Aorta (tissue), 5 donors: Measurements from ENCODE around the gene CPN2. TPM values are rescaled to one million over a fixed set of nuclear protein-coding genes. Genes with fewer than 3 reads are reported as not detected.

Source experiments
- ATAC-seq: fragments of 200-7000 bp; cut with Tn5 transposase; one replicate; pipeline ENCODE4 v1.9.1; 2022; ENCODE audit warnings: moderate library complexity; ENCODE audit not compliant: low FRiP score
- DNase-seq, 2 donors: peaks; one replicate each; pipeline ENCODE4 v3.0.0-alpha.2; 2020
- H3K27ac ChIP-seq, 2 donors: one replicate each; pipeline ENCODE4 v1.5.1; 2013; ENCODE audit warnings: low read length in 2 of 2, mild to moderate bottlenecking in 2 of 2, moderate library complexity in 2 of 2, control low read depth in 1 of 2, inconsistent platforms in 1 of 2, low read depth in 1 of 2
- H3K27me3 ChIP-seq, 2 donors: one replicate each; pipeline ENCODE4 v1.6.1; 2013; ENCODE audit warnings: control low read depth in 1 of 2, low read length in 1 of 2, mild to moderate bottlenecking in 1 of 2, moderate library complexity in 1 of 2; ENCODE audit not compliant: insufficient read depth in 2 of 2, control insufficient read depth in 1 of 2
- H3K36me3 ChIP-seq, 2 donors: one replicate each; pipeline ENCODE4 v1.6.1; 2013; ENCODE audit warnings: control low read depth in 1 of 2, low read length in 1 of 2, mild to moderate bottlenecking in 1 of 2; ENCODE audit not compliant: insufficient read depth in 2 of 2, control insufficient read depth in 1 of 2
- H3K4me1 ChIP-seq, 2 donors: one replicate each; pipeline ENCODE4 v1.6.1; 2013; ENCODE audit warnings: low read length in 2 of 2, control low read depth in 1 of 2, mild to moderate bottlenecking in 1 of 2, moderate library complexity in 1 of 2; ENCODE audit not compliant: insufficient read depth in 2 of 2, control insufficient read depth in 1 of 2
- H3K4me3 ChIP-seq, 2 donors: one replicate each; pipeline ENCODE4 v1.5.1; 2013; ENCODE audit warnings: low read length in 2 of 2, control low read depth in 1 of 2, mild to moderate bottlenecking in 1 of 2
- H3K9me3 ChIP-seq: one replicate; pipeline ENCODE4 v1.6.1; 2013; ENCODE audit warnings: mild to moderate bottlenecking, low read length; ENCODE audit not compliant: control insufficient read depth
- WGBS, 2 donors: extraction: QIAGEN DNeasy Blood & Tissue Kit; methylation state at CpG; one replicate each; pipeline ENCODE4 v1.1.7; 2013; 5-methylcytosine and 5-hydroxymethylcytosine counted together
- intact Hi-C, 2 donors: fragments of 100-400 bp; cut with DNase I; formaldehyde crosslinking; loops; one replicate each; pipeline versions ENCODE4 v1.14.2 to v1.15.0; 2022
- polyA plus RNA-seq, 2 donors: library from polyadenylated mRNA; stranded (reverse); fragments of 200-250 nt; gene quantifications; one replicate each; pipeline ENCODE4 v1.2.3, GENCODE V29; 2013
- total RNA-seq, 2 donors: library from RNA; stranded (reverse); fragmentation: NEBNext Ultra II Directional; extraction: Animal tissue kit (Norgen Biotek cat#: 25700); gene quantifications; one replicate each; pipeline ENCODE4 v1.2.1, GENCODE V29; 2021
- donor health status: healthy with polysubstance abuse.
- donor health status: Bipolar disorder and iron deficiency.
- donor health status: DM: no; HTN: no; CAD: no.
- donor health status: DM: no; HTN: no; CAD: no.
- donor health status: DM: yes; HTN: yes; CAD: no.

CPN2 gene
- total and polyA plus RNA-seq, 4 donors, result not detected

- H3K27ac ChIP-seq, result no peak overlapping the region
- ATAC-seq, result no peak
- WGBS, 2 donors, result 49 to 64% methylated on average over 4 of the region's 4 CpGs
- no peaks in the 10 kb centered on the region for H3K27me3 ChIP-seq
- DNase-seq, result peak in 1 of 2 donors; percentile 72
- no peaks in the 10 kb centered on the region for H3K9me3 ChIP-seq
- H3K36me3 ChIP-seq, result no peaks in the 10 kb centered on the region
- H3K4me1 ChIP-seq, result no peaks in the 10 kb centered on the region
- intact Hi-C loops, result no loop called here
- no peak overlapping the region for H3K4me3 ChIP-seq
These were observed 20.5 kb downstream of the CPN2 start for GRCh38 chr3:194330579-194330978.

- no peak for ATAC-seq
- Histone ChIP-seq H3K9me3 (no peaks in the 10 kb centered on the region), H3K36me3 (no peaks in the 10 kb centered on the region), H3K27ac (no peak overlapping the region), H3K4me1 (no peaks in the 10 kb centered on the region), H3K27me3 (no peaks in the 10 kb centered on the region), H3K4me3 (no peak overlapping the region)
- DNase-seq, result peak in 1 of 2 donors; percentile 38
- 86 to 87% methylated on average over 10 of the region's 10 CpGs for WGBS, 2 donors
- intact Hi-C loops, result no loop called here
These were observed 21.0 kb downstream of the CPN2 start for GRCh38 chr3:194330160-194330559.

- 83 to 84% methylated on average over 7 of the region's 7 CpGs for WGBS, 2 donors
- H3K27ac ChIP-seq, result no peak overlapping the region
- ATAC-seq (no peak), DNase-seq (no peak)
- H3K4me1 ChIP-seq, result no peaks in the 10 kb centered on the region
- intact Hi-C loops, result no loop called here
- H3K27me3 ChIP-seq, result no peaks in the 10 kb centered on the region
- H3K4me3 ChIP-seq, result no peak overlapping the region
- H3K9me3 ChIP-seq, result no peaks in the 10 kb centered on the region
- H3K36me3 ChIP-seq, result no peaks in the 10 kb centered on the region
These were observed 21.6 kb downstream of the CPN2 start for GRCh38 chr3:194329583-194329965.

GRCh38 chr3:194328942-194329582 lies 22.1 kb downstream of the CPN2 start:
- Histone ChIP-seq H3K4me3 (no peak overlapping the region), H3K36me3 (no peaks in the 10 kb centered on the region), H3K27me3 (no peaks in the 10 kb centered on the region), H3K4me1 (no peaks in the 10 kb centered on the region), H3K9me3 (no peaks in the 10 kb centered on the region), H3K27ac (no peak overlapping the region)
- ATAC-seq (no peak), DNase-seq (no peak)
- intact Hi-C loops, result no loop called here
- 80 to 85% methylated on average over 14 of the region's 14 CpGs for WGBS, 2 donors

GRCh38 chr3:194328053-194328657 lies 23.0 kb downstream of the CPN2 start:
- no peaks in the 10 kb centered on the region for H3K27me3 ChIP-seq
- no peak for ATAC-seq
- H3K27ac ChIP-seq, result no peak overlapping the region
- H3K4me3 ChIP-seq, result no peak overlapping the region
- no peak for DNase-seq
- H3K36me3 ChIP-seq, result no peaks in the 10 kb centered on the region
- WGBS, 2 donors, result 87% methylated on average over 27 of the region's 27 CpGs
- intact Hi-C loops, result no loop called here
- H3K4me1 ChIP-seq, result no peaks in the 10 kb centered on the region
- H3K9me3 ChIP-seq, result no peaks in the 10 kb centered on the region

GRCh38 chr3:194327218-194328052 lies 23.7 kb downstream of the CPN2 start:
- 94 to 96% methylated on average over 5 of the region's 5 CpGs for WGBS, 2 donors
- no peaks in the 10 kb centered on the region for H3K4me1 ChIP-seq

GRCh38 chr3:194326968-194327217 lies 24.2 kb downstream of the CPN2 start:
- DNase-seq (no peak), ATAC-seq (no peak)
- intact Hi-C loops, result no loop called here
- Histone ChIP-seq H3K27me3 (no peaks in the 10 kb centered on the region), H3K36me3 (no peaks in the 10 kb centered on the region), H3K9me3 (no peaks in the 10 kb centered on the region), H3K4me1 (no peaks in the 10 kb centered on the region), H3K4me3 (no peak overlapping the region), H3K27ac (no peak overlapping the region)
- WGBS, 2 donors, result 94 to 96% methylated on average over 2 of the region's 2 CpGs

More at GRCh38 chr3:194327218-194328052, 23.7 kb downstream of the CPN2 start:
- H3K4me3 ChIP-seq, result no peak overlapping the region
- ATAC-seq (no peak), DNase-seq (no peak)
- no peak overlapping the region for H3K27ac ChIP-seq
- no peaks in the 10 kb centered on the region for H3K27me3 ChIP-seq
- H3K9me3 ChIP-seq, result no peaks in the 10 kb centered on the region
- no peaks in the 10 kb centered on the region for H3K36me3 ChIP-seq
- intact Hi-C loops, result no loop called here

GRCh38 chr3:194326192-194326967 lies 24.7 kb downstream of the CPN2 start:
- H3K36me3 ChIP-seq, result no peaks in the 10 kb centered on the region
- no peaks in the 10 kb centered on the region for H3K27me3 ChIP-seq
- 57 to 65% methylated on average over 15 of the region's 15 CpGs for WGBS, 2 donors
- no peak overlapping the region for H3K27ac ChIP-seq
- intact Hi-C loops, result no loop called here
- DNase-seq (no peak), ATAC-seq (no peak)
- H3K9me3 ChIP-seq, result no peaks in the 10 kb centered on the region
- H3K4me3 ChIP-seq, result no peak overlapping the region
- H3K4me1 ChIP-seq, result no peaks in the 10 kb centered on the region
